Spleen (tissue), 11 donors: Measurements from ENCODE around the gene ABHD2. TPM values are rescaled to one million over a fixed set of nuclear protein-coding genes. Genes with fewer than 3 reads are reported as not detected.

Source experiments
- DNase-seq: peaks from one replicate; pipeline ENCODE4 v3.0.0-alpha.2; 2020
- H3K27ac ChIP-seq, 8 donors: fragments of 200-600 bp; sonication (generic) in 7 of 8; 1 replicate in 4 of 8; 2 replicates in 4 of 8; pipeline versions ENCODE4 v1.5.0 to v1.8.0; 2016 to 2021; ENCODE audit warnings: inconsistent platforms in 4 of 8, mild to moderate bottlenecking in 4 of 8, moderate library complexity in 1 of 8
- H3K27me3 ChIP-seq, 7 donors: fragments of 200-600 bp; sonication (generic) in 6 of 7; replicated peaks in 1 of 7; 1 replicate in 4 of 7; 2 replicates in 3 of 7; pipeline versions ENCODE4 v1.5.0 to v1.8.0; 2016 to 2021; ENCODE audit warnings: inconsistent platforms in 3 of 7, mild to moderate bottlenecking in 1 of 7
- H3K36me3 ChIP-seq, 6 donors: fragments of 200-600 bp; sonication (generic) in 5 of 6; 1 replicate in 4 of 6; 2 replicates in 2 of 6; pipeline versions ENCODE4 v1.5.0 to v1.8.0; 2016 to 2021; ENCODE audit warnings: inconsistent platforms in 2 of 6
- H3K4me1 ChIP-seq, 6 donors: fragments of 200-600 bp; sonication (generic) in 5 of 6; 1 replicate in 3 of 6; 2 replicates in 3 of 6; pipeline versions ENCODE4 v1.5.0 to v1.8.0; 2016 to 2021; ENCODE audit warnings: inconsistent platforms in 3 of 6
- H3K4me3 ChIP-seq, 8 donors: fragments of 200-600 bp; sonication (generic) in 7 of 8; 1 replicate in 4 of 8; 2 replicates in 4 of 8; pipeline versions ENCODE4 v1.5.0 to v1.8.0; 2016 to 2021; ENCODE audit warnings: inconsistent platforms in 4 of 8, mild to moderate bottlenecking in 4 of 8, moderate library complexity in 2 of 8
- H3K9me3 ChIP-seq, 8 donors: fragments of 200-600 bp; sonication (generic) in 7 of 8; 1 replicate in 4 of 8; 2 replicates in 4 of 8; pipeline versions ENCODE4 v1.5.0 to v1.8.0; 2016 to 2021; ENCODE audit warnings: inconsistent platforms in 4 of 8
- CTCF ChIP-seq, 11 experiments: fragments of 200-600 bp in 7 of 11; fragments of 450-650 bp in 4 of 11; sonication (generic) in 4 of 11; IDR thresholded peaks in 8 of 11; conservative IDR thresholded peaks in 3 of 11; 1 replicate in 7 of 11; 2 replicates in 4 of 11; pipeline versions ENCODE4 v1.4.0 to v1.8.0; 2016 to 2021; ENCODE audit warnings: antibody characterized with exemption in 11 of 11, inconsistent platforms in 4 of 11, mild to moderate bottlenecking in 1 of 11
- POLR2A ChIP-seq, 3 donors: fragments of 450-650 bp; IDR thresholded peaks; one replicate each; pipeline ENCODE4 v1.5.1; 2017; ENCODE audit warnings: antibody characterized with exemption in 3 of 3, mild to moderate bottlenecking in 1 of 3
- POLR2AphosphoS5 ChIP-seq, 3 donors: sonication (generic); formaldehyde crosslinking; IDR thresholded peaks; one replicate each; pipeline ENCODE4 v1.5.1; 2017; ENCODE audit warnings: antibody characterized with exemption in 3 of 3
- WGBS, 5 donors: extraction: QIAGEN DNeasy Blood & Tissue Kit in 3 of 5; methylation state at CpG; one replicate each; pipeline versions ENCODE4 v1.1.5 to v1.1.7; 2013 to 2018; 5-methylcytosine and 5-hydroxymethylcytosine counted together
- intact Hi-C: fragments of 100-400 bp; cut with DNase I; formaldehyde crosslinking; loops from one replicate; pipeline ENCODE4 v1.15.0; 2023; ENCODE audit warnings: low total_unique reads
- polyA plus RNA-seq, 3 donors: library from polyadenylated mRNA; stranded (reverse); fragments of 200-250 nt; gene quantifications; one replicate each; pipeline ENCODE4 v1.2.1, GENCODE V29; 2013
- total RNA-seq, 7 donors: library from RNA; depleted of rRNA in 3 of 7; stranded (reverse); fragments of >200 nt in 3 of 7; fragmentation: NEBNext Ultra II Directional in 4 of 7; extraction: Animal tissue kit (Norgen Biotek cat#: 25700) in 4 of 7; gene quantifications; one replicate each; pipeline versions ENCODE4 v1.1.0 to v1.2.1, GENCODE V29; 2016 to 2021
- donor health status: healthy with polysubstance abuse.
- donor health status: DM: no; HTN: no; CAD: no; lungs with moderate emphysema.
- donor health status: DM: no; HTN: no; CAD: no.
- donor health status: Bipolar disorder and iron deficiency.
- donor health status: healthy.
- donor health status: DM: no; HTN: no; CAD: no.
- donor health status: DM: yes; HTN: yes; CAD: no.

Gene ABHD2
- total and polyA plus RNA-seq, 10 donors = 2.1 to 158 (median 106) TPM

- intact Hi-C loops = loop anchor here (5.0 kb wide), 1 partner anchor 72 kb away; no protein-coding TSS in a partner anchor
- peak overlapping the region in 1 of 8 donors; percentile 51 for H3K4me3 ChIP-seq
- peaks cover 27 to 70% (median 55%) of the 10 kb centered on the region in 6 donors for H3K4me1 ChIP-seq
- 51 to 69% (median 60%) methylated on average over 3 of the region's 3 CpGs for WGBS, 5 donors
- H3K27ac ChIP-seq = peak overlapping the region; percentile 69 to 91 (median 88)
- TF ChIP-seq POLR2A (IDR thresholded peaks at IDR 0.05) (no peak), CTCF (IDR thresholded peaks at IDR 0.05 in 8 of 11, conservative IDR thresholded peaks at IDR 0.05 in 3 of 11) (peak; percentile 48 to 85 (median 70)), POLR2AphosphoS5 (IDR thresholded peaks at IDR 0.05) (no peak)
- DNase-seq = peak; percentile 88
- H3K27me3 ChIP-seq = no peaks in the 10 kb centered on the region
- no peaks in the 10 kb centered on the region for H3K9me3 ChIP-seq
- peaks cover 0 to 62% (median 11%) of the 10 kb centered on the region in 6 donors for H3K36me3 ChIP-seq
Observed at GRCh38 chr15:89129123-89129815, 41.0 kb downstream of the ABHD2 start.

GRCh38 chr15:89129816-89130134, 41.5 kb downstream of the ABHD2 start:
- Histone ChIP-seq H3K36me3 (peaks cover 0 to 56% (median 11%) of the 10 kb centered on the region in 6 donors), H3K27me3 (no peaks in the 10 kb centered on the region), H3K9me3 (no peaks in the 10 kb centered on the region), H3K4me1 (peaks cover 30 to 71% (median 60%) of the 10 kb centered on the region in 6 donors), H3K4me3 (peak overlapping the region in 1 of 8 donors; percentile 51), H3K27ac (peak overlapping the region; percentile 69 to 91 (median 88))
- intact Hi-C loops = loop anchor here (5.0 kb wide), 1 partner anchor 72 kb away; no protein-coding TSS in a partner anchor
- DNase-seq = no peak
- TF ChIP-seq POLR2A (IDR thresholded peaks at IDR 0.05) (no peak), CTCF (IDR thresholded peaks at IDR 0.05 in 8 of 11, conservative IDR thresholded peaks at IDR 0.05 in 3 of 11) (peak in 1 of 11 experiments; percentile 35)
- 44 to 77% (median 67%) methylated on average over 1 of the region's 1 CpG for WGBS, 5 donors

- Histone ChIP-seq H3K4me3 (peak overlapping the region in 1 of 8 donors; percentile 51), H3K4me1 (peaks cover 34 to 75% (median 62%) of the 10 kb centered on the region in 6 donors), H3K27me3 (no peaks in the 10 kb centered on the region), H3K27ac (peak overlapping the region; percentile 69 to 91 (median 88)), H3K9me3 (no peaks in the 10 kb centered on the region), H3K36me3 (peaks cover 0 to 52% (median 9%) of the 10 kb centered on the region in 6 donors)
- TF ChIP-seq CTCF (IDR thresholded peaks at IDR 0.05 in 8 of 11, conservative IDR thresholded peaks at IDR 0.05 in 3 of 11) (no peak), POLR2AphosphoS5 (IDR thresholded peaks at IDR 0.05) (peak in 1 of 3 donors; percentile 87), POLR2A (IDR thresholded peaks at IDR 0.05) (no peak)
- intact Hi-C loops = no loop called here
- WGBS, 5 donors = 26 to 49% (median 38%) methylated on average over 5 of the region's 5 CpGs
- DNase-seq = no peak
Observed at GRCh38 chr15:89130201-89130600, 41.9 kb downstream of the ABHD2 start.

GRCh38 chr15:89131731-89132130, 43.5 kb downstream of the ABHD2 start:
- DNase-seq = no peak
- Histone ChIP-seq H3K36me3 (peaks cover 0 to 43% (median 3%) of the 10 kb centered on the region in 6 donors), H3K4me3 (peak overlapping the region in 1 of 8 donors; percentile 51), H3K9me3 (no peaks in the 10 kb centered on the region), H3K27me3 (no peaks in the 10 kb centered on the region), H3K27ac (peak overlapping the region; percentile 64 to 91 (median 88)), H3K4me1 (peaks cover 48 to 86% (median 77%) of the 10 kb centered on the region in 6 donors)
- WGBS, 5 donors = 48 to 73% (median 64%) methylated on average over 3 of the region's 3 CpGs
- TF ChIP-seq POLR2A (IDR thresholded peaks at IDR 0.05) = no peak
- no peak for TF ChIP-seq POLR2AphosphoS5 (IDR thresholded peaks at IDR 0.05)
- no peak for TF ChIP-seq CTCF (IDR thresholded peaks at IDR 0.05 in 8 of 11, conservative IDR thresholded peaks at IDR 0.05 in 3 of 11)
- intact Hi-C loops = no loop called here
